Endothelial cell of umbilical vein (primary cell): ENCODE measurements around the gene HIVEP3.

Source experiments
- EZH2 ChIP-seq: IDR thresholded peaks from 2 replicates; pipeline ENCODE4 v1.6.1; 2012; ENCODE audit warnings: borderline replicate concordance, low read depth, mild to moderate bottlenecking, moderate library complexity, low read length, inconsistent platforms; ENCODE audit not compliant: severe bottlenecking
- FOS ChIP-seq: IDR thresholded peaks from 2 replicates; pipeline ENCODE4 v1.6.1; 2011; ENCODE audit warnings: mild to moderate bottlenecking, low read length, moderate library complexity, borderline replicate concordance; ENCODE audit not compliant: insufficient read depth
- GATA2 ChIP-seq: IDR thresholded peaks from 2 replicates; pipeline ENCODE4 v1.7.0; 2011; ENCODE audit warnings: low read depth, mild to moderate bottlenecking, moderate library complexity, mixed read lengths, low read length; ENCODE audit not compliant: insufficient read length, insufficient read depth
- JUN ChIP-seq: IDR thresholded peaks from 2 replicates; pipeline ENCODE4 v1.6.1; 2011; ENCODE audit warnings: borderline replicate concordance, low read depth; ENCODE audit not compliant: insufficient read length, insufficient read depth
- MYC ChIP-seq: IDR thresholded peaks from one replicate; pipeline ENCODE4 v1.6.1; 2011; ENCODE audit warnings: mild to moderate bottlenecking, low read depth, low read length
- POLR2A ChIP-seq: IDR thresholded peaks from 2 replicates; pipeline ENCODE4 v1.6.1; 2012; ENCODE audit warnings: low read depth, mild to moderate bottlenecking, control low read depth, low read length
- POLR2AphosphoS5 ChIP-seq: IDR thresholded peaks from 2 replicates; pipeline ENCODE4 v1.6.1; 2012; ENCODE audit warnings: low read depth, mild to moderate bottlenecking, control low read depth, low read length, moderate library complexity; ENCODE audit not compliant: insufficient read depth
- TF ChIP-seq, protein P1 (sequence below), 2 donors: IDR thresholded peaks; 1 replicate in 1 of 2; 2 replicates in 1 of 2; pipeline ENCODE4 v1.5.1; 2011; ENCODE audit warnings: low read length in 2 of 2, mild to moderate bottlenecking in 2 of 2, moderate library complexity in 2 of 2, control low read depth in 1 of 2, inconsistent platforms in 1 of 2, low read depth in 1 of 2; ENCODE audit not compliant: insufficient read depth in 1 of 2; ENCODE audit errors: extremely low read depth in 1 of 2
- TF ChIP-seq, protein P2 (sequence below): IDR thresholded peaks from 2 replicates; pipeline ENCODE4 v1.6.1; 2011; ENCODE audit not compliant: insufficient read depth, insufficient read length

DNA sequence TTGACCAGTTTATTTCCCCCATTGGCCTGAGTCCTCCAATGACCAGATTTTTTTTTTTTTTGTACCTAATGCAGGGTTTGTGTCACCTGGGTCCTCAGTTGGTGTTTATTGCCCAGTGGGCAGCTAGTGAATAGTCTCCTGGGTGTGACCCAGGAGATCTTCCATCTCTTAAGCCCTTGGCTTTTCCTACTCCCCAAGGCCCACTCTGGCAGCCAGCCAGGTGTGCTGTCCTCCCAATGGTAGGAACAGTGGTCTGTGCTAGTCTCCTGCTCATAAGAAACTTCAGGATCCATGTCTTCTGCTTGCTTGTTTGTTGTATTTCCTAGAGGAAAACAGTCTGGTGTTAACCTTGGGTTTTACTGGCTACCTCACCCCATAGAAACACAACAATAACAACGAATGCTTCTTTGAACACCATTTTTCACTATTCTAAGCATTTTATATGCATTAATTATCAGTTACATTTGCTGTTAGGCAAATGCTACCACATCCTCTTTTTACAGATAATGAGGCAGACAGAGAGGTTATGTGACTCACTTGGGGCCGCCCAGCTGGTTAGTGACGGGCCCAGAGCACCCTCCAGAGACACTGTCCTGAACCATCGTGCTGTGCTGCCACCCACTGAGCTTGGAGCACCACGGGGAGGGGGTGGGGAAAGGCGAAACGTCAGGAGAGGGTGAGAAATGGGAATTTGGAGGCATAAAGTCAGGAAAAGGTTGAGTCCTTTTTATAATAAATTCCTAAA lies 107.5 kb downstream of the HIVEP3 start:
- TF ChIP-seq, protein P1, sequence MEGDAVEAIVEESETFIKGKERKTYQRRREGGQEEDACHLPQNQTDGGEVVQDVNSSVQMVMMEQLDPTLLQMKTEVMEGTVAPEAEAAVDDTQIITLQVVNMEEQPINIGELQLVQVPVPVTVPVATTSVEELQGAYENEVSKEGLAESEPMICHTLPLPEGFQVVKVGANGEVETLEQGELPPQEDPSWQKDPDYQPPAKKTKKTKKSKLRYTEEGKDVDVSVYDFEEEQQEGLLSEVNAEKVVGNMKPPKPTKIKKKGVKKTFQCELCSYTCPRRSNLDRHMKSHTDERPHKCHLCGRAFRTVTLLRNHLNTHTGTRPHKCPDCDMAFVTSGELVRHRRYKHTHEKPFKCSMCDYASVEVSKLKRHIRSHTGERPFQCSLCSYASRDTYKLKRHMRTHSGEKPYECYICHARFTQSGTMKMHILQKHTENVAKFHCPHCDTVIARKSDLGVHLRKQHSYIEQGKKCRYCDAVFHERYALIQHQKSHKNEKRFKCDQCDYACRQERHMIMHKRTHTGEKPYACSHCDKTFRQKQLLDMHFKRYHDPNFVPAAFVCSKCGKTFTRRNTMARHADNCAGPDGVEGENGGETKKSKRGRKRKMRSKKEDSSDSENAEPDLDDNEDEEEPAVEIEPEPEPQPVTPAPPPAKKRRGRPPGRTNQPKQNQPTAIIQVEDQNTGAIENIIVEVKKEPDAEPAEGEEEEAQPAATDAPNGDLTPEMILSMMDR (IDR thresholded peaks at IDR 0.05; ENCODE audit: extremely low read depth in 1 of 2, insufficient read depth in 1 of 2, low read depth in 1 of 2, low read length in 2 of 2) = no peak
- TF ChIP-seq POLR2A = no peak
- TF ChIP-seq EZH2 = no peak
- TF ChIP-seq MYC = no peak
- TF ChIP-seq, protein P2, sequence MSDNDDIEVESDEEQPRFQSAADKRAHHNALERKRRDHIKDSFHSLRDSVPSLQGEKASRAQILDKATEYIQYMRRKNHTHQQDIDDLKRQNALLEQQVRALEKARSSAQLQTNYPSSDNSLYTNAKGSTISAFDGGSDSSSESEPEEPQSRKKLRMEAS = no peak
- TF ChIP-seq GATA2 = no peak
- TF ChIP-seq JUN = no peak
- no peak for TF ChIP-seq POLR2AphosphoS5
- TF ChIP-seq FOS = no peak
